ENCODE data around the gene GXYLT1.

The GXYLT1 gene

DNA sequence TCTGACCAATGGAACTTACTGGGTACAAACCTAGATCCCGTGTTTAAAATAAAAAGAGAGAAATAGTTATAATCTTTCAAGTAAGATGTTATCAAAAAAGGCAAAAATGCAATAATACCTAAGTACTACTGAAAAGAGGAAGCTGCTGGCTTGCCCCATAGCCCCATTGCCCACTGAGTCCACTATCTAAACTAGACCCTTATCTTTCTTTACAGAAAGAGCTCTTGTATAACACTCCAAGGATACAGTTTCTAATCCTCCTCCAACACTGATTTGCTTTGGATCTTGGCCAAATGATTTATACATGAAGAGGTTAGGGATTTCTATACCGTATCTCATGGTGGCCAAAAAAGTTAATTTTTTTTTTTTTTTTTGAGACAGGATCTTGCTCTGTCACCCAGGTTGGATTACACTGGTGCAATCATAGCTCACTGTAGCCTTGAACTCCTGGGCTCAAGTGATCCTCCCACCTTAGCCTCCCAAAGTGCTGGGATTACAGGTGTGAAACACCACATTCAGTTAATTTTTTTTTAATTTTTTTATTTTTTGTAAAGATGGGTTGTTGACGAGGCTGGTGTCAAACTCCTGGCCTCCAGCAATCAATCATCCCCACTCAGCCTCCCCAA, 2.6 kb downstream of the GXYLT1 start:
- Histone ChIP-seq H4K5ac (ENCODE audit: low read length) (no peak overlapping the region), H3K18ac (ENCODE audit: low read length) (no peak overlapping the region), H3K4me2 (ENCODE audit: low read length) (no peak overlapping the region), H3K23ac (ENCODE audit: low read length) (no peak overlapping the region), H3K27ac (ENCODE audit: low read depth, low read length) (no peak overlapping the region), H3K56ac (ENCODE audit: low read length) (no peak overlapping the region), H2BK15ac (replicated peaks; ENCODE audit: low read depth) (no peak overlapping the region), H2BK5ac (ENCODE audit: low read length) (no peak overlapping the region), H3K79me1 (ENCODE audit: low read length) (peaks cover 7% of the 10 kb centered on the region), H3K4me1 (ENCODE audit: control insufficient read depth, low read depth, low read length) (peaks cover 5% of the 10 kb centered on the region), H3K4me3 (ENCODE audit: low read length) (no peak overlapping the region), H2BK120ac (ENCODE audit: low read depth, low read length) (no peak overlapping the region), H2AK5ac (ENCODE audit: low read length) (no peak overlapping the region), H3K79me2 (ENCODE audit: control insufficient read depth, insufficient read depth, low read length) (peaks cover 20% of the 10 kb centered on the region), H4K8ac (ENCODE audit: low read depth, low read length) (no peak overlapping the region), H3K9ac (ENCODE audit: low read length) (no peak overlapping the region), H3K4ac (ENCODE audit: low read depth, low read length) (no peak overlapping the region), H3K27me3 (ENCODE audit: insufficient read depth, low read length, poor library complexity) (no peaks in the 10 kb centered on the region), H3K36me3 (ENCODE audit: control insufficient read depth, insufficient read depth, low read length) (no peaks in the 10 kb centered on the region)
- no peak for DNase-seq
- no CpG with 5 or more reads among the region's 3 CpGs for WGBS (ENCODE audit: extremely low coverage, insufficient coverage, low lambda C conversion rate)

DNA sequence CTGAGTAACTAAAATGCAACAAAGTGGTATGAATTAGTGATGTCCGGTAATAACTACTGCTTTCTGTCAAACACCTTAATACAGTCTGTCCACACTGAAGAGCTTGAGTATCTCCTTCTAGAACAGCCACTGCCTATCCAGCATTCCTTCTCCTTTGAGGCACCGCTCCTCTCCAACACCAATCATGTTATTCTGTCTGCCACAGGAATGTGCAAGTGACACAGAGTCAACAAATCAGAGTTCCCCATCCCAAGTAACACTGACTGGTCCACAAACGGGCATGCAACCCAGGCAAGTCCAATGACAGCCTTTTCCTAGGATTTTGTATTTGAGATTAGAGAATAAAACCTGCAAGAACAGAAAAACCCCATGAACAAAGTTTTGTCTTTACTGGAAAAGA, 3.8 kb downstream of the GXYLT1 start:
- Histone ChIP-seq H2AK5ac (ENCODE audit: low read length) (no peak overlapping the region), H3K9ac (ENCODE audit: low read length) (no peak overlapping the region), H2BK120ac (ENCODE audit: low read depth, low read length) (no peak overlapping the region), H3K18ac (ENCODE audit: low read length) (no peak overlapping the region), H3K27ac (ENCODE audit: low read depth, low read length) (no peak overlapping the region), H3K79me1 (ENCODE audit: low read length) (peaks cover 11% of the 10 kb centered on the region), H3K23ac (ENCODE audit: low read length) (no peak overlapping the region), H3K4me2 (ENCODE audit: low read length) (no peak overlapping the region), H3K4me3 (ENCODE audit: low read length) (no peak overlapping the region), H3K4ac (ENCODE audit: low read depth, low read length) (no peak overlapping the region), H2BK15ac (replicated peaks; ENCODE audit: low read depth) (no peak overlapping the region), H3K79me2 (ENCODE audit: control insufficient read depth, insufficient read depth, low read length) (peaks cover 23% of the 10 kb centered on the region), H3K27me3 (ENCODE audit: insufficient read depth, low read length, poor library complexity) (no peaks in the 10 kb centered on the region), H4K5ac (ENCODE audit: low read length) (no peak overlapping the region), H3K4me1 (ENCODE audit: control insufficient read depth, low read depth, low read length) (peaks cover 5% of the 10 kb centered on the region), H2BK5ac (ENCODE audit: low read length) (no peak overlapping the region), H3K36me3 (ENCODE audit: control insufficient read depth, insufficient read depth, low read length) (no peaks in the 10 kb centered on the region), H4K8ac (ENCODE audit: low read depth, low read length) (no peak overlapping the region), H3K56ac (ENCODE audit: low read length) (no peak overlapping the region)
- DNase-seq = peak; percentile 50
- WGBS (ENCODE audit: extremely low coverage, insufficient coverage, low lambda C conversion rate) = no CpG with 5 or more reads among the region's 3 CpGs

DNA sequence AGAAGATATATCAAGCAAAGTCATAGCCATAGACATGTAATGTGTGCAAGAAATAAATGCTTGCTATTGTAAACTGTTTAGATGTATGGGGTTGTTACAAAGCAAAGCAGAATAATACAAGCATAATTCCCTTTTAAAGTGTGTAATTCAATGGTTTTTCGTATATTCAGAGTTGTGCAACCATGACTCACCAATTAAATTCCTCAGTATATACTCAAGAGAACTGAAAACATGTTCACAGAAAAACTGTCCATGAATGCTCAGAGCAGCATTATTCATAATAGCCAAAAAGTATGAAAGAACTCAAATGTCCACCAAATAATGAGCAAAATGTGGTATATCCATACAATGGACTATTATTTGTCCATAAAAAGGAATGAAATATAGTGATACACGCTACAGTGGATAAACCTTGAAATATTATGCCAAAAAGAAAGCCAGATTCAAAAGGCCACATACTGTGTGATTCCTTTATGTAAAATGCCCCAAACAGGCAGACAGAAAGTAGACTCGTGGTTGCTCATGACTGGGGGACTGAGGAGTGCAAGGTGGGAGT, 9.3 kb downstream of the GXYLT1 start:
- Histone ChIP-seq H3K18ac (ENCODE audit: low read length) (no peak overlapping the region), H3K4me3 (ENCODE audit: low read length) (no peak overlapping the region), H3K27me3 (ENCODE audit: insufficient read depth, low read length, poor library complexity) (no peaks in the 10 kb centered on the region), H3K4ac (ENCODE audit: low read depth, low read length) (no peak overlapping the region), H3K23ac (ENCODE audit: low read length) (no peak overlapping the region), H3K79me2 (ENCODE audit: control insufficient read depth, insufficient read depth, low read length) (peaks cover 17% of the 10 kb centered on the region), H2BK15ac (replicated peaks; ENCODE audit: low read depth) (no peak overlapping the region), H2AK5ac (ENCODE audit: low read length) (no peak overlapping the region), H4K8ac (ENCODE audit: low read depth, low read length) (no peak overlapping the region), H3K9ac (ENCODE audit: low read length) (no peak overlapping the region), H3K4me1 (ENCODE audit: control insufficient read depth, low read depth, low read length) (no peaks in the 10 kb centered on the region), H3K4me2 (ENCODE audit: low read length) (no peak overlapping the region), H2BK5ac (ENCODE audit: low read length) (no peak overlapping the region), H2BK120ac (ENCODE audit: low read depth, low read length) (no peak overlapping the region), H3K79me1 (ENCODE audit: low read length) (peaks cover 10% of the 10 kb centered on the region), H4K5ac (ENCODE audit: low read length) (no peak overlapping the region), H3K36me3 (ENCODE audit: control insufficient read depth, insufficient read depth, low read length) (no peaks in the 10 kb centered on the region), H3K56ac (ENCODE audit: low read length) (no peak overlapping the region), H3K27ac (ENCODE audit: low read depth, low read length) (no peak overlapping the region)
- DNase-seq = no peak
- WGBS (ENCODE audit: extremely low coverage, insufficient coverage, low lambda C conversion rate) = no CpG with 5 or more reads among the region's 3 CpGs

DNA sequence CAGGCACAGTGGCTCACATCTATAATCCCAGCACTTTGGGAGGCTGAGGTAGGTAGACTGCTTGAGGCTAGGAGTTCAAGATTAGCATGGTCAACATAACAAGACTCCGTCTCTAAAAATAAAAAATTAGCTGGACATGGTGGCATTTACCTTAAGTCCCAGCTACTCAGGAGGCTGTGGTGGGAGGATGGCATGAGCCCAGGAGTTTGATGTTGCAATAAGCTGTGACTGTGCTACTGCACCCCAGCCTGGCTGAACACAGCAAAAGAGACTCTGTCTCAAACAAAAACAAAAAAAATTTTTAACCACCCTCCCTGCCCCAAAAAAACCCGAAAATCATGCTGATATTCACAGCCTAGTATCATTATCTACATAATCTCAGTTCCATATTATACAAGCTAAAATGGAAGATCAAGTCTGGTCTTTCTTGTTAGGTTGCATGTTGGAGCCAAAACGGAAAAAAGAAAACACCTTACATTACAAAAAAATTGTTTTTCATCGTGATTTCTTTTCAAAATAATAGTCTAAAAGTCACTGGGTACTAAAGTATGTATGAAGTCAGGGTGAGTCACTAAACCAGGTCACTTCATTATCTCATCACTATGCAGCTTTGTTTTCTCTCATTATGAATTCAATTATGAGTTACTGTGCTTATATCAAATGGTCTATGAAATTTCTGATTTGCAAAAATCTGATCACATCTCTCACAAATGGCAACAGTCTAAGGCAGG, 13.8 kb downstream of the GXYLT1 start:
- no peak overlapping the region for H3K4me3 ChIP-seq (ENCODE audit: low read length)
- H4K8ac ChIP-seq (ENCODE audit: low read depth, low read length) = no peak overlapping the region
- no peak overlapping the region for H3K27ac ChIP-seq (ENCODE audit: low read depth, low read length)

DNA sequence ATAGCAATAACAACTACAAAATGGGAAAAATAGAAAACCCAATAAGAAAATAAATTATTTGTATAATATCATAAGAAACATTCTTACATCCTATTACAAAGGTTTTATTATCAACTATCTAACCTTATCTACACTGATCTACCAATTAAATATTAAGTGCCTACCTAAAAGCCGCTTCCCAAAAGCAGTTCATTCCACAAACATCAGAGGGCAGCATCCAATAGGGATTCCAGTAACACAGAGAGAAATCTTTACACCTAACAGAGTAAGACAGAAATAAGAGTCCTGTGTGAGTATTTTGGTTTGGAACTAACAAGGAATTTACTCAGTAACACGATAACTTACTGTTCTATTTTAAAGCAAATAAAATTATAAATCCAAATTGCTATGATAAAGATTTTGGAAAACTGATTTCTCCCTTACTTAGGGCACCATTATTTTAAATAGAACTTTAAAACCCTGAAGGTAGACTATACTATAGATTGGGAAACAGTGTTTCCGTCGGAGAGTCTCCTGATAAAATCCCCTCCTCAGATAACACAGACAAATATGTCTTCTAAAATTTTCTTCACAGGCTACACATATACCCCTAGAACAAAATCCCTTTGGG, 15.0 kb downstream of the GXYLT1 start:
- Histone ChIP-seq H4K5ac (ENCODE audit: low read length) (no peak overlapping the region), H3K4me3 (ENCODE audit: low read length) (no peak overlapping the region), H2AK5ac (ENCODE audit: low read length) (no peak overlapping the region), H3K27me3 (ENCODE audit: insufficient read depth, low read length, poor library complexity) (no peaks in the 10 kb centered on the region), H2BK15ac (replicated peaks; ENCODE audit: low read depth) (no peak overlapping the region), H3K9ac (ENCODE audit: low read length) (no peak overlapping the region), H3K36me3 (ENCODE audit: control insufficient read depth, insufficient read depth, low read length) (no peaks in the 10 kb centered on the region), H3K79me2 (ENCODE audit: control insufficient read depth, insufficient read depth, low read length) (peaks cover 5% of the 10 kb centered on the region), H3K18ac (ENCODE audit: low read length) (no peak overlapping the region), H3K4me1 (ENCODE audit: control insufficient read depth, low read depth, low read length) (peaks cover 11% of the 10 kb centered on the region), H3K79me1 (ENCODE audit: low read length) (peaks cover 5% of the 10 kb centered on the region), H3K56ac (ENCODE audit: low read length) (no peak overlapping the region), H2BK5ac (ENCODE audit: low read length) (no peak overlapping the region), H3K23ac (ENCODE audit: low read length) (no peak overlapping the region), H3K4me2 (ENCODE audit: low read length) (no peak overlapping the region), H3K4ac (ENCODE audit: low read depth, low read length) (no peak overlapping the region), H4K8ac (ENCODE audit: low read depth, low read length) (no peak overlapping the region), H3K27ac (ENCODE audit: low read depth, low read length) (no peak overlapping the region), H2BK120ac (ENCODE audit: low read depth, low read length) (no peak overlapping the region)
- DNase-seq = peak; percentile 81
- WGBS (ENCODE audit: extremely low coverage, insufficient coverage, low lambda C conversion rate) = no CpG with 5 or more reads among the region's 4 CpGs

More for the DNA sequence above, 13.8 kb downstream of the GXYLT1 start:
- 100% methylated on average over 1 of the region's 4 CpGs for WGBS (ENCODE audit: extremely low coverage, insufficient coverage, low lambda C conversion rate)
- no peaks in the 10 kb centered on the region for H3K36me3 ChIP-seq (ENCODE audit: control insufficient read depth, insufficient read depth, low read length)
- no peak overlapping the region for H3K23ac ChIP-seq (ENCODE audit: low read length)
- peaks cover 7% of the 10 kb centered on the region for H3K79me2 ChIP-seq (ENCODE audit: control insufficient read depth, insufficient read depth, low read length)
- peaks cover 5% of the 10 kb centered on the region for H3K4me1 ChIP-seq (ENCODE audit: control insufficient read depth, low read depth, low read length)
- no peak overlapping the region for H2BK120ac ChIP-seq (ENCODE audit: low read depth, low read length)
- H2BK15ac ChIP-seq (replicated peaks; ENCODE audit: low read depth) = no peak overlapping the region
- H3K9ac ChIP-seq (ENCODE audit: low read length) = no peak overlapping the region
- H2BK5ac ChIP-seq (ENCODE audit: low read length) = no peak overlapping the region
- no peak overlapping the region for H3K4ac ChIP-seq (ENCODE audit: low read depth, low read length)
- no peak overlapping the region for H3K4me2 ChIP-seq (ENCODE audit: low read length)
- no peak overlapping the region for H2AK5ac ChIP-seq (ENCODE audit: low read length)
- H4K5ac ChIP-seq (ENCODE audit: low read length) = no peak overlapping the region
- peak overlapping the region; percentile 19 for H3K56ac ChIP-seq (ENCODE audit: low read length)
- H3K79me1 ChIP-seq (ENCODE audit: low read length) = peaks cover 8% of the 10 kb centered on the region
- no peaks in the 10 kb centered on the region for H3K27me3 ChIP-seq (ENCODE audit: insufficient read depth, low read length, poor library complexity)
- no peak overlapping the region for H3K18ac ChIP-seq (ENCODE audit: low read length)
- DNase-seq = peak; percentile 4
